ENCODE data around the gene ARL15.

ARL15 gene

GRCh38 chr5:54146390-54146789, 164.0 kb downstream of the ARL15 start:
- DNase-seq: no peak

GRCh38 chr5:54140247-54140840, 170.0 kb downstream of the ARL15 start:
- no peak for DNase-seq

GRCh38 chr5:54136516-54137440, 173.6 kb downstream of the ARL15 start:
- no peak for DNase-seq

GRCh38 chr5:54135042-54135441, 175.3 kb downstream of the ARL15 start:
- DNase-seq: no peak

GRCh38 chr5:54133917-54134316, 176.5 kb downstream of the ARL15 start:
- DNase-seq: no peak

GRCh38 chr5:54120473-54120872, 189.9 kb downstream of the ARL15 start:
- no peak for DNase-seq

- DNase-seq: no peak
These were observed 192.4 kb downstream of the ARL15 start for GRCh38 chr5:54117957-54118356.

- no peak for DNase-seq
These were observed 194.5 kb downstream of the ARL15 start for GRCh38 chr5:54115735-54116403.

GRCh38 chr5:54113060-54113459, 197.3 kb downstream of the ARL15 start:
- DNase-seq: no peak

GRCh38 chr5:54109626-54110330, 200.6 kb downstream of the ARL15 start:
- DNase-seq: no peak

GRCh38 chr5:54108136-54108535, 202.2 kb downstream of the ARL15 start:
- no peak for DNase-seq

GRCh38 chr5:54103871-54104270, 206.5 kb downstream of the ARL15 start:
- DNase-seq: no peak

- no peak for DNase-seq
These were observed 212.1 kb downstream of the ARL15 start for GRCh38 chr5:54098267-54098666.

- no peak for DNase-seq
These were observed 214.4 kb downstream of the ARL15 start for GRCh38 chr5:54095969-54096368.

- DNase-seq: no peak
These were observed 215.7 kb downstream of the ARL15 start for GRCh38 chr5:54094706-54095105.

- no peak for DNase-seq
These were observed 216.5 kb downstream of the ARL15 start for GRCh38 chr5:54093861-54094260.

GRCh38 chr5:54093081-54093492, 217.3 kb downstream of the ARL15 start:
- no peak for DNase-seq

- DNase-seq: no peak
These were observed 218.9 kb downstream of the ARL15 start for GRCh38 chr5:54091307-54092130.

- no peak for DNase-seq
These were observed 219.8 kb downstream of the ARL15 start for GRCh38 chr5:54090495-54091120.

GRCh38 chr5:54088081-54088480, 222.3 kb downstream of the ARL15 start:
- DNase-seq: no peak

GRCh38 chr5:54087436-54087835, 222.9 kb downstream of the ARL15 start:
- no peak for DNase-seq

- no peak for DNase-seq
These were observed 224.2 kb downstream of the ARL15 start for GRCh38 chr5:54086191-54086590.

Data from cortex of kidney (tissue), 1 donor.